Upper lobe of right lung (tissue), 1 donor: Measurements from ENCODE around the gene DPP3. TPM values are rescaled to one million over a fixed set of nuclear protein-coding genes. Genes with fewer than 3 reads are reported as not detected.

ENCODE experiments used
- ATAC-seq: fragments of 200-7000 bp; cut with Tn5 transposase; one replicate; pipeline ENCODE4 v1.9.1; 2020; ENCODE audit warnings: mild to moderate bottlenecking, moderate library complexity
- DNase-seq: peaks from one replicate; pipeline ENCODE4 v3.0.0-alpha.2; 2020
- H3K27ac ChIP-seq: fragments of 200-600 bp; one replicate; pipeline ENCODE4 v1.8.0; 2022
- H3K27me3 ChIP-seq: fragments of 200-600 bp; one replicate; pipeline ENCODE4 v1.8.0; 2022; ENCODE audit warnings: mild to moderate bottlenecking
- H3K36me3 ChIP-seq: fragments of 200-600 bp; one replicate; pipeline ENCODE4 v1.8.0; 2022
- H3K4me1 ChIP-seq: fragments of 200-600 bp; one replicate; pipeline ENCODE4 v1.8.0; 2022
- H3K4me3 ChIP-seq: fragments of 200-600 bp; one replicate; pipeline ENCODE4 v1.8.0; 2022; ENCODE audit warnings: mild to moderate bottlenecking
- H3K9me3 ChIP-seq: fragments of 200-600 bp; one replicate; pipeline ENCODE4 v1.8.0; 2022
- intact Hi-C: fragments of 100-400 bp; cut with DNase I; formaldehyde crosslinking; loops from one replicate; pipeline ENCODE4 v1.11.0; 2022
- total RNA-seq: library from RNA; stranded (reverse); fragmentation: NEBNext Ultra II Directional; extraction: Animal tissue kit (Norgen Biotek cat#: 25700); gene quantifications from one replicate; pipeline ENCODE4 v1.2.1, GENCODE V29; 2021
- TF ChIP-seq, protein P1 (sequence below): fragments of 200-600 bp; IDR thresholded peaks from one replicate; pipeline ENCODE4 v1.8.0; 2022; ENCODE audit warnings: antibody characterized with exemption
- donor health status: DM: no; HTN: yes; CAD: no; lungs with severe emphysema.

The DPP3 gene
- total RNA-seq, 1 donor from 2014 or later, result 31.9 TPM

DNA sequence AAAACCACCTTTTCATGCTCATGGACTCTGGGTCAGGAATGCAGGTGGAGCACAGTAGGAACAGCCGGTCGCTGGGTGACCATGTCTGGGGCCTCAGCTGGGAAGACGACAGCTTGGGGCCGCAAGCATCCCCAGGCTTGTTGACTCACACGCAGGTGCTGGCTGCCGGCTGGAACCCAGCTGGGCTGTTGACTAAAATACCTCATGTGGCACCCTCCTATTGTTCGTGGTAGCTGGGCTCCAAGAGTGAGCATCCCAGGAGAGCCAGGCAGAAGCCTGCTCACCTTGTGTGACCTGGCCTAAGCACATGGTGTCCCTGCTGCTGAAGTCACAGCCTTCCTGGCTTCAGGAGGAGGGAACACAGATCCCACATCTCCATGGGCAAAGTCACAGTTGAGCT lies 9.4 kb downstream of the DPP3 start:
- Histone ChIP-seq H3K4me1 (no peaks in the 10 kb centered on the region), H3K4me3 (no peak overlapping the region), H3K27me3 (no peaks in the 10 kb centered on the region), H3K36me3 (peaks cover 52% of the 10 kb centered on the region), H3K9me3 (no peaks in the 10 kb centered on the region), H3K27ac (no peak overlapping the region)
- no peak for DNase-seq
- ATAC-seq, result no peak
- TF ChIP-seq, protein P1, sequence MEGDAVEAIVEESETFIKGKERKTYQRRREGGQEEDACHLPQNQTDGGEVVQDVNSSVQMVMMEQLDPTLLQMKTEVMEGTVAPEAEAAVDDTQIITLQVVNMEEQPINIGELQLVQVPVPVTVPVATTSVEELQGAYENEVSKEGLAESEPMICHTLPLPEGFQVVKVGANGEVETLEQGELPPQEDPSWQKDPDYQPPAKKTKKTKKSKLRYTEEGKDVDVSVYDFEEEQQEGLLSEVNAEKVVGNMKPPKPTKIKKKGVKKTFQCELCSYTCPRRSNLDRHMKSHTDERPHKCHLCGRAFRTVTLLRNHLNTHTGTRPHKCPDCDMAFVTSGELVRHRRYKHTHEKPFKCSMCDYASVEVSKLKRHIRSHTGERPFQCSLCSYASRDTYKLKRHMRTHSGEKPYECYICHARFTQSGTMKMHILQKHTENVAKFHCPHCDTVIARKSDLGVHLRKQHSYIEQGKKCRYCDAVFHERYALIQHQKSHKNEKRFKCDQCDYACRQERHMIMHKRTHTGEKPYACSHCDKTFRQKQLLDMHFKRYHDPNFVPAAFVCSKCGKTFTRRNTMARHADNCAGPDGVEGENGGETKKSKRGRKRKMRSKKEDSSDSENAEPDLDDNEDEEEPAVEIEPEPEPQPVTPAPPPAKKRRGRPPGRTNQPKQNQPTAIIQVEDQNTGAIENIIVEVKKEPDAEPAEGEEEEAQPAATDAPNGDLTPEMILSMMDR, result no peak
- intact Hi-C loops, result no loop called here

- Histone ChIP-seq H3K4me3 (no peak overlapping the region), H3K27ac (no peak overlapping the region), H3K9me3 (no peaks in the 10 kb centered on the region), H3K4me1 (no peaks in the 10 kb centered on the region), H3K36me3 (peaks cover 53% of the 10 kb centered on the region), H3K27me3 (no peaks in the 10 kb centered on the region)
- intact Hi-C loops, result no loop called here
- TF ChIP-seq, protein P1, result peak; percentile 16
- DNase-seq (no peak), ATAC-seq (no peak)
Measured at GRCh38 chr11:66491315-66491935, 11.2 kb downstream of the DPP3 start.

DNA sequence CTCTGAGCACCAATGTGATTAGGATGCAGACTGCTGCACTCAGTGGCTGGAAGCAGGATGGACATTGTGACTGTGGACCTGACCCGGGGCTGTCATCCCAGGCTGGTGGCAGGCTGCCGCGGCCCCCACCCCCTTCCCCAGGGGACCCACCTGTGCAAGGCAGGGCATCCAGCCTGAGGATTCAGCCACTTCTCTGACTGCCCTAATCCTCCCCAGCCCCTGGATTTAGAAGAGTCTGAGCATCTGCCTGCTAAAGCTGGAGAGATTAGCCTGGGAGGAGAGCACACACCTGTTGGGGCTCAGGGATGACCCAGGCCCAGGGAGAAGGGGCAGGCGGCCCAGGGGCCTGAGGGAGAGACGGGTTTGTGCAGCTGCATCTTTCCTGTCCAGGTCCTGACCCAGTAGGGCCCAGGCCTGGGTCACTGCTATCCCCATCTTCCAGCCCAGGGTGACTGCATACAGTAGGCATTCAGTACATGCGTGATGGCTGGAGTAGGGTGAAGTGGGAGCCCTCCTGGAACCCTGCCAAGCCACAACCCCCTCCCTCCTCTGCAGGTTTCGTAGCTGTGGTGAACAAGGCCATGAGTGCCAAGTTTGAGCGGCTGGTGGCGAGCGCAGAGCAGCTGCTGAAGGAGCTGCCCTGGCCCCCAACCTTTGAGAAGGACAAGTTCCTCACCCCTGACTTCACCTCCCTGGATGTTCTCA lies 12.1 kb downstream of the DPP3 start:
- TF ChIP-seq, protein P1, result no peak
- intact Hi-C loops, result no loop called here
- no peaks in the 10 kb centered on the region for H3K4me1 ChIP-seq
- no peak for ATAC-seq
- no peak for DNase-seq
- no peaks in the 10 kb centered on the region for H3K27me3 ChIP-seq
- peaks cover 56% of the 10 kb centered on the region for H3K36me3 ChIP-seq
- H3K9me3 ChIP-seq, result no peaks in the 10 kb centered on the region
- H3K27ac ChIP-seq, result no peak overlapping the region
- no peak overlapping the region for H3K4me3 ChIP-seq

- no peaks in the 10 kb centered on the region for H3K9me3 ChIP-seq
- TF ChIP-seq, protein P1, result no peak
- DNase-seq (no peak), ATAC-seq (no peak)
- H3K27me3 ChIP-seq, result no peaks in the 10 kb centered on the region
- intact Hi-C loops, result no loop called here
- no peaks in the 10 kb centered on the region for H3K4me1 ChIP-seq
- no peak overlapping the region for H3K27ac ChIP-seq
- no peak overlapping the region for H3K4me3 ChIP-seq
- peaks cover 55% of the 10 kb centered on the region for H3K36me3 ChIP-seq
Measured at GRCh38 chr11:66493130-66493529, 12.9 kb downstream of the DPP3 start.

DNA sequence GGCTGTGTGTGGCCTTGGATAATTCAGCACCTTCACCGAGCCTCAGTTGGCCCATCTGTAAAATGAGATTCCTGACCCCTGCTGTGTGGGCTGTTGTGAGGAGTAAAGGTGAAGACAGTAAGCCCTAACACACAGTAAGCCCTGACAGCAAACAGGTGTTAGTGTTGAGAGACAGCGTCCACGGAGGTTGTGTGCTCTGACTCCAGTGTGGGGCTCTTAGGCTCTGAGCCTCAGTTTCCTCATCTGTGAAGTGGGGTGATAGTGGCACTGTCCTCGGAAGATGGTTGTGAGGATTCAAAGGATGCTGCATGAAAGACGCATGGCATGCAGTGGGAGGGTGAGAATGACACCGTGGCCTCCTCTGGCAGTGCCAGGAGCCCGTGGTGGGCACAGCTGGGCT lies 14.2 kb downstream of the DPP3 start:
- H3K9me3 ChIP-seq, result no peaks in the 10 kb centered on the region
- ATAC-seq (no peak), DNase-seq (no peak)
- intact Hi-C loops, result no loop called here
- H3K4me3 ChIP-seq, result no peak overlapping the region
- H3K36me3 ChIP-seq, result peaks cover 56% of the 10 kb centered on the region
- no peaks in the 10 kb centered on the region for H3K27me3 ChIP-seq
- no peak overlapping the region for H3K27ac ChIP-seq
- TF ChIP-seq, protein P1, result no peak
- H3K4me1 ChIP-seq, result no peaks in the 10 kb centered on the region
